Upper lobe of left lung (tissue), 4 donors: ENCODE data around the gene GGT5.

Source experiments
- CTCF ChIP-seq, 6 experiments: fragments of 450-650 bp in 4 of 6; fragments of 200-600 bp in 2 of 6; sonication (generic) in 2 of 6; IDR thresholded peaks; one replicate each; pipeline ENCODE4 v1.5.1; 2016 to 2019; ENCODE audit warnings: antibody characterized with exemption in 6 of 6
- EP300 ChIP-seq, 4 donors: sonication (generic); formaldehyde crosslinking; IDR thresholded peaks; one replicate each; pipeline ENCODE4 v1.5.1; 2017; ENCODE audit warnings: antibody characterized with exemption in 4 of 4, control low read depth in 2 of 4

GRCh38 chr22:24233816-24234215 lies 11.1 kb downstream of the GGT5 start:
- TF ChIP-seq CTCF (IDR thresholded peaks at IDR 0.05), result no peak
- TF ChIP-seq EP300 (IDR thresholded peaks at IDR 0.05), result no peak
